Measurements from ENCODE around the gene RAB25.

- TF ChIP-seq CTCF (IDR thresholded peaks at IDR 0.05) (no peak), POLR2A (IDR thresholded peaks at IDR 0.05) (no peak)
These were observed 6.3 kb upstream of the RAB25 start, which contains the start of gene LAMTOR2 for GRCh38 chr1:156054500-156055280.

All from lower leg skin (tissue), 3 donors.